ENCODE results near the gene AP2A2.

DNA sequence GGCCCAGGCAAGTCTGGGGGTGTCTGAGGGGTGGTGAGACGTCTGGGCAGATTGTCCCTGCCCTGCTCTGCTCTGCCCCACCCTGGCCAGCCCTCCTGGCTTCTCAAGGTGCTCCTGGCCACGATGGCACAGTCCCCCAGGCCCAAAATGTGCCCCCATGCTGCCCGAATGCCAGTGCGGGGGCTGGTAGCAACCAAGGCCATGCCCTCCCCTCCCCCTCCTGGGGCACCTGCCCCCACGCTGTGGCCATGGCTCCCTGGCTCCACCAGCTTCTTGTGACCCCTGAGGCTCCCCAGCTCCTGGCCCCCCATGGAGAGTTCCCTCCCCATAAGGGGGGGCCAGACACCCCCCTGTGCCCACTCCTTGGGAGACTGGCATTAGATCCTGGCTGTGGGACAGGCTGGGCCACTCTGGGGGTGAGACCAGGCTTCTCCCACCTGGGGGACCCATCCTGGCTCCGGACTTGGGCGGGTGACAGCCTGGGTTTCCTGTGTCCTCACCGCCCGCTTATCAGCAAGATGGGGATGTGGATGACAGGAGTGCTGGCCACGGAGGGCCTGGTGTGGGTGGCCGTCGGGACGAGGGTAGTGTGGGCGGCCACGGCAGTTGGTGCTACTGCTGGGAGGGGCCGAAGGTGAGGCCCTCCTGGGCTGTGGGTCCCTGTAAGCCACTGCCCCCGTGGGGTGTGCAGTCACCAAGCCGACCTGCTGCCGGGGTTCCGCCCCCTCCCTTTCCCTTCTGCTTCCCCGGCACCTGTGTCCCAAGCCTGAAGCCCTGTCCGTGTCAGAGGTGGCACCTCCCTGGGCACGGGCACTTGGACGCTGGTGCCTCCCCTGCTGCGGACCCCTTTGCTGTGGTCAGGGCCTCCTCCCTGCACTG is 126.7 kb downstream of the AP2A2 start:
- TF ChIP-seq POLR2AphosphoS5 (IDR thresholded peaks at IDR 0.05) (no peak), POLR2A (IDR thresholded peaks at IDR 0.05) (no peak)
- TF ChIP-seq, protein P1, sequence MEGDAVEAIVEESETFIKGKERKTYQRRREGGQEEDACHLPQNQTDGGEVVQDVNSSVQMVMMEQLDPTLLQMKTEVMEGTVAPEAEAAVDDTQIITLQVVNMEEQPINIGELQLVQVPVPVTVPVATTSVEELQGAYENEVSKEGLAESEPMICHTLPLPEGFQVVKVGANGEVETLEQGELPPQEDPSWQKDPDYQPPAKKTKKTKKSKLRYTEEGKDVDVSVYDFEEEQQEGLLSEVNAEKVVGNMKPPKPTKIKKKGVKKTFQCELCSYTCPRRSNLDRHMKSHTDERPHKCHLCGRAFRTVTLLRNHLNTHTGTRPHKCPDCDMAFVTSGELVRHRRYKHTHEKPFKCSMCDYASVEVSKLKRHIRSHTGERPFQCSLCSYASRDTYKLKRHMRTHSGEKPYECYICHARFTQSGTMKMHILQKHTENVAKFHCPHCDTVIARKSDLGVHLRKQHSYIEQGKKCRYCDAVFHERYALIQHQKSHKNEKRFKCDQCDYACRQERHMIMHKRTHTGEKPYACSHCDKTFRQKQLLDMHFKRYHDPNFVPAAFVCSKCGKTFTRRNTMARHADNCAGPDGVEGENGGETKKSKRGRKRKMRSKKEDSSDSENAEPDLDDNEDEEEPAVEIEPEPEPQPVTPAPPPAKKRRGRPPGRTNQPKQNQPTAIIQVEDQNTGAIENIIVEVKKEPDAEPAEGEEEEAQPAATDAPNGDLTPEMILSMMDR (IDR thresholded peaks at IDR 0.05): no peak

Measured in prostate gland (tissue), 2 donors.